ENCODE measurements around the gene PLA2G4D.

DNA sequence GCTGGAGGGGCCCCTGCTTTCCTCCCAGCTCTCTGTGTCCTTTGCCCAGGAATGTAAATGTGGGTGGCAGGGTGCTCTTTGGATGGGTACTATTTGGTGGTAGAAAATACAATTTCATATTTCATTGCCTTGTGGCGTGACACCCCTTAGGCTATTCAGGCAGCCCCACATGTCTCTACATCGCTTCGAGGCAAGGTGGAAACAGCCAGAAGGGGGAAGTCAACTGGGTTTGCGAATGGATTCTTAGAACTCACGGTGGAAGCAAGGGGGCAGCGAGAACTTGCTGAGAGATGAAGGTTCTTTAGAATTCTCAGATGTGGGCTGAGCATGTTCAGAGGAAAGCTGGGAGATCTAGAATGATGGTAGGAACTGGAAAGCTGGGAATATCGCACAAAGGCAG, 25.3 kb downstream of the PLA2G4D start:
- TF ChIP-seq, protein P1, sequence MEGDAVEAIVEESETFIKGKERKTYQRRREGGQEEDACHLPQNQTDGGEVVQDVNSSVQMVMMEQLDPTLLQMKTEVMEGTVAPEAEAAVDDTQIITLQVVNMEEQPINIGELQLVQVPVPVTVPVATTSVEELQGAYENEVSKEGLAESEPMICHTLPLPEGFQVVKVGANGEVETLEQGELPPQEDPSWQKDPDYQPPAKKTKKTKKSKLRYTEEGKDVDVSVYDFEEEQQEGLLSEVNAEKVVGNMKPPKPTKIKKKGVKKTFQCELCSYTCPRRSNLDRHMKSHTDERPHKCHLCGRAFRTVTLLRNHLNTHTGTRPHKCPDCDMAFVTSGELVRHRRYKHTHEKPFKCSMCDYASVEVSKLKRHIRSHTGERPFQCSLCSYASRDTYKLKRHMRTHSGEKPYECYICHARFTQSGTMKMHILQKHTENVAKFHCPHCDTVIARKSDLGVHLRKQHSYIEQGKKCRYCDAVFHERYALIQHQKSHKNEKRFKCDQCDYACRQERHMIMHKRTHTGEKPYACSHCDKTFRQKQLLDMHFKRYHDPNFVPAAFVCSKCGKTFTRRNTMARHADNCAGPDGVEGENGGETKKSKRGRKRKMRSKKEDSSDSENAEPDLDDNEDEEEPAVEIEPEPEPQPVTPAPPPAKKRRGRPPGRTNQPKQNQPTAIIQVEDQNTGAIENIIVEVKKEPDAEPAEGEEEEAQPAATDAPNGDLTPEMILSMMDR (IDR thresholded peaks at IDR 0.05; ENCODE audit: low read depth, low read length, poor library complexity, severe bottlenecking): no peak
- no peak for TF ChIP-seq EZH2phosphoT487 (IDR thresholded peaks at IDR 0.05; ENCODE audit: borderline replicate concordance, low read length)
